Measurements from ENCODE around the gene SCARB2.

The SCARB2 gene

GRCh38 chr4:76209881-76210280 is 3.7 kb downstream of the SCARB2 start:
- no peak for DNase-seq (ENCODE audit: low read depth)
- H3K4me3 ChIP-seq (ENCODE audit: low read length) = no peak overlapping the region
- TF ChIP-seq, protein P1, sequence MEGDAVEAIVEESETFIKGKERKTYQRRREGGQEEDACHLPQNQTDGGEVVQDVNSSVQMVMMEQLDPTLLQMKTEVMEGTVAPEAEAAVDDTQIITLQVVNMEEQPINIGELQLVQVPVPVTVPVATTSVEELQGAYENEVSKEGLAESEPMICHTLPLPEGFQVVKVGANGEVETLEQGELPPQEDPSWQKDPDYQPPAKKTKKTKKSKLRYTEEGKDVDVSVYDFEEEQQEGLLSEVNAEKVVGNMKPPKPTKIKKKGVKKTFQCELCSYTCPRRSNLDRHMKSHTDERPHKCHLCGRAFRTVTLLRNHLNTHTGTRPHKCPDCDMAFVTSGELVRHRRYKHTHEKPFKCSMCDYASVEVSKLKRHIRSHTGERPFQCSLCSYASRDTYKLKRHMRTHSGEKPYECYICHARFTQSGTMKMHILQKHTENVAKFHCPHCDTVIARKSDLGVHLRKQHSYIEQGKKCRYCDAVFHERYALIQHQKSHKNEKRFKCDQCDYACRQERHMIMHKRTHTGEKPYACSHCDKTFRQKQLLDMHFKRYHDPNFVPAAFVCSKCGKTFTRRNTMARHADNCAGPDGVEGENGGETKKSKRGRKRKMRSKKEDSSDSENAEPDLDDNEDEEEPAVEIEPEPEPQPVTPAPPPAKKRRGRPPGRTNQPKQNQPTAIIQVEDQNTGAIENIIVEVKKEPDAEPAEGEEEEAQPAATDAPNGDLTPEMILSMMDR (IDR thresholded peaks at IDR 0.05; ENCODE audit: insufficient read depth, low read depth, low read length, missing control alignments) = no peak

- DNase-seq (ENCODE audit: low read depth) = peak; percentile 90
- no peak overlapping the region for H3K4me3 ChIP-seq (ENCODE audit: low read length)
- TF ChIP-seq, protein P1 (IDR thresholded peaks at IDR 0.05; ENCODE audit: insufficient read depth, low read depth, low read length, missing control alignments) = no peak
These were observed 5.4 kb downstream of the SCARB2 start for GRCh38 chr4:76208005-76208765.

DNA sequence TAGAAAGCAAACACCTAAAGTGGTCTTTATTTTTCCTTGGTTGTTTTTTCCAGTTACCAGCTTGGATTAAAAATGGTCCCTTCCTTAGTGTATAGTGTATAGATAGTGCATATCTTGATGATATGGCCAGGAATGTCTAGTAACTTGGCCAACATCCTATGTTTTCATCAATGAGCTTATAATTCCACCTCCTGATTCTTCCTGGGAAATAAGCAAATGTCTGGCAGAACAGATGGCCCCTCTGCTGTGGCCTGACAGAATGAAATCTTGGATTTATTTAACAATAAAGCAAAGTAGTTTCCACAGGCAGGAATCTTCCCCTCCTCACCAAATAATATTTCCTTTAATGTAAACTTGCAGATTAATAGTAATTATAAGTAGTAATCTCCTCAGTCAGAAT is 6.1 kb downstream of the SCARB2 start:
- H3K4me3 ChIP-seq (ENCODE audit: low read length) = no peak overlapping the region
- DNase-seq (ENCODE audit: low read depth) = no peak
- TF ChIP-seq, protein P1 (IDR thresholded peaks at IDR 0.05; ENCODE audit: insufficient read depth, low read depth, low read length, missing control alignments) = no peak

DNA sequence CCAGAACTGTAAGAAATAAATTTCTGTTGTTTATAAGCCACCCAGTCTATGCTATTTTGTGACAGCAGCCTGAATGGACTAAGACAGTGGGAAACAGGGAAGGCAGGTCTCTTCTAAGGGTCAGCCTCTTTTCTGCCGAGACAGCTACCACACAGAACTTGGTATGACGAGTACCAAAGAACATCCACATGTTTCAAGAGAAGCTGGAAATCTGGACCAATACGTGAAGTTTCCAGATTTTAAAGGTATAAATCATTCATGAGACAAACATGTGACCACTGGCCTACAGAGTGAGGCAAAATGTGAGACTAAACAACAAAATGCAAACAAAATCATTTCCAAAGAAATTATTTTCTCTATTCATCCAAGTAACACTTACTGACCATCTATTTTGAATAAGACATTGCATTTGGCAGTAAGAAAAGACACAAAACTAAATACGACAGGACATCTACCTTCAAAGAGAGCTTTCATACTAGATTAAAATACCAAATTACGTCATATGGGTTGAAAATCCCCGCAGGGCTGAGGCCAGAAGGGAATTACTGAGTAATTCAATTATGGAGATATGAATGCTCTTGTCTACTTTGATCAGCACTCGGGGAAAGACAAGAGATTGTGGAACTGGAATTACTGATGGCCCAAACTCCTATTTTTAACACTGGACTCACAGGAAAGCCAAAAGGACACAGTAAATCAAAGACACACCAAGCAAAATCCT is 7.2 kb downstream of the SCARB2 start:
- no peak overlapping the region for H3K4me3 ChIP-seq (ENCODE audit: low read length)
- TF ChIP-seq, protein P1 (IDR thresholded peaks at IDR 0.05; ENCODE audit: insufficient read depth, low read depth, low read length, missing control alignments) = no peak

GRCh38 chr4:76205476-76205875 is 8.1 kb downstream of the SCARB2 start:
- H3K4me3 ChIP-seq (ENCODE audit: low read length) = no peak overlapping the region

More for the DNA sequence above, 7.2 kb downstream of the SCARB2 start:
- DNase-seq (ENCODE audit: low read depth) = no peak

DNA sequence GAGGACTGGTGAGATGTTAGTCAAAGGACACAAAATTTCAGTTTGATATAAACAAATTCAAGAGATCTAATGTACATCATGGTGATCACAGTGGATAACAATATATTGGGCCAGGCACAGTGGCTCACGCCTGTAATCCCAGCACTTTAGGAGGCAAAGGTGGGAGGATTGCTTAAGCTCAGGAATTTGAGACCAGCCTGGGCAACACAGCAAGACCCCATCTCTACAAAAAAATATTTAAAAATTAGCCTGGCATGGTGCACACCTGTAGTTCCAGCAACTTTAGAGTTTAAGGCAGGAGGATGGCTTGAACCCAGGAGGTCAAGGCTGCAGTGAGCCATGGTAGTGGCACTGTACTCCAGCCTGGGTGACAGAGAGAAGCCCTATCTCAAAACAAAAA is 8.7 kb downstream of the SCARB2 start:
- H3K4me3 ChIP-seq (ENCODE audit: low read length) = no peak overlapping the region
- no peak for DNase-seq (ENCODE audit: low read depth)
- TF ChIP-seq, protein P1 (IDR thresholded peaks at IDR 0.05; ENCODE audit: insufficient read depth, low read depth, low read length, missing control alignments) = no peak

More at GRCh38 chr4:76205476-76205875, 8.1 kb downstream of the SCARB2 start:
- TF ChIP-seq, protein P1 (IDR thresholded peaks at IDR 0.05; ENCODE audit: insufficient read depth, low read depth, low read length, missing control alignments) = no peak
- no peak for DNase-seq (ENCODE audit: low read depth)

All from epithelial cell of esophagus (primary cell).